K562 (cell line): Measurements from ENCODE around the gene CRELD2. TPM values are rescaled to one million over a fixed set of nuclear protein-coding genes. Genes with fewer than 3 reads are reported as not detected.

Experiments used
- CHD2 ChIP-seq: IDR thresholded peaks from 2 replicates; pipeline ENCODE4 v1.6.1; 2011; ENCODE audit warnings: low read depth, low read length
- ETS2 ChIP-seq: IDR thresholded peaks from 2 replicates; pipeline ENCODE4 v1.6.1; 2016; ENCODE audit warnings: borderline replicate concordance, missing genetic modification characterization, mild to moderate bottlenecking, moderate library complexity, missing compliant biosample characterization; ENCODE audit not compliant: poor library complexity, severe bottlenecking
- MEF2D ChIP-seq: conservative IDR thresholded peaks from 2 replicates; pipeline ENCODE4 v1.6.1; 2016; ENCODE audit warnings: low read depth, missing genetic modification characterization, missing compliant biosample characterization
- RBFOX2 ChIP-seq: fragments of 200-400 bp; formaldehyde crosslinking; IDR thresholded peaks from 2 replicates; pipeline ENCODE4 v1.6.1; 2017; ENCODE audit warnings: low read depth, mild to moderate bottlenecking, low read length, moderate library complexity
- RCOR1 ChIP-seq, 2 experiments: IDR thresholded peaks; 2 replicates each; pipeline ENCODE4 v1.6.1; 2012; ENCODE audit warnings: low read depth in 2 of 2, low read length in 2 of 2, borderline replicate concordance in 1 of 2, improper control_type of control experiment in 1 of 2
- XRCC3 ChIP-seq: fragments of 450-650 bp; IDR thresholded peaks from 2 replicates; pipeline ENCODE4 v1.6.1; 2017; ENCODE audit warnings: mild to moderate bottlenecking, moderate library complexity
- XRCC4 ChIP-seq: IDR thresholded peaks from one replicate; pipeline ENCODE4 v1.6.1; 2011; ENCODE audit not compliant: insufficient read depth, insufficient read length; ENCODE audit errors: extremely low read depth
- YBX1 ChIP-seq: fragments of 450-650 bp; IDR thresholded peaks from 2 replicates; pipeline ENCODE4 v1.7.1; 2016; ENCODE audit warnings: mild to moderate bottlenecking
- ZC3H11A ChIP-seq: IDR thresholded peaks from 2 replicates; pipeline ENCODE4 v1.6.1; 2012; ENCODE audit warnings: low read depth, low read length, improper control_type of control experiment
- polyA plus RNA-seq, 8 experiments: library from polyadenylated mRNA; depleted of rRNA in 4 of 8; stranded (reverse) in 5 of 8; unstranded in 3 of 8; fragments of >200 nt; fragmentation: Nextera tagmentation in 2 of 8; fragmentation: Illumina TruSeq in 1 of 8; extraction: Ambion mirVana in 2 of 8; extraction: Trizol in 1 of 8; gene quantifications; 2 replicates each; pipeline versions ENCODE4 v1.2.1 to v1.2.3, GENCODE V29; 2011 to 2014; ENCODE audit warnings: inconsistent platforms in 1 of 8, missing spikeins in 1 of 8
- total RNA-seq, 7 experiments: library from RNA; depleted of rRNA in 6 of 7; stranded (reverse); fragments of >200 nt in 6 of 7; fragmentation: Illumina TruSeq in 2 of 7; extraction: Trizol in 2 of 7; gene quantifications; 2 replicates each; pipeline versions ENCODE4 v1.2.1 to v1.2.3, GENCODE V29; 2011 to 2021; ENCODE audit warnings: low replicate concordance in 1 of 7
- TF ChIP-seq, protein P1 (sequence below): sonication (generic); formaldehyde crosslinking; IDR thresholded peaks from 2 replicates; pipeline ENCODE4 v1.8.1; 2023; ENCODE audit warnings: mild to moderate bottlenecking, missing genetic modification reagents
- TF ChIP-seq, protein P2 (sequence below): fragments of 450-650 bp; conservative IDR thresholded peaks from 2 replicates; pipeline ENCODE4 v1.6.1; 2016; ENCODE audit warnings: missing genetic modification characterization, low read depth, mild to moderate bottlenecking, control low read depth, missing compliant biosample characterization
- TF ChIP-seq, protein P3 (sequence below): fragments of 250-450 bp; sonication (Bioruptor Pico); IDR thresholded peaks from 2 replicates; pipeline ENCODE4 v1.4.0; 2020
- TF ChIP-seq, protein P4 (sequence below): IDR thresholded peaks from 2 replicates; pipeline ENCODE4 v1.6.1; 2012; ENCODE audit warnings: low read depth, low read length, improper control_type of control experiment, borderline replicate concordance
- TF ChIP-seq, protein P5 (sequence below): sonication (generic); formaldehyde crosslinking; IDR thresholded peaks from 2 replicates; pipeline ENCODE4 v1.8.0; 2022; ENCODE audit warnings: mild to moderate bottlenecking, missing genetic modification reagents

CRELD2 gene
- total and polyA plus RNA-seq, 9 of the 15 experiments (the other 6 are each of a cell fraction or from before 2014, with no cell fraction given) = 0.96 to 25.3 (median 8.8) TPM

DNA sequence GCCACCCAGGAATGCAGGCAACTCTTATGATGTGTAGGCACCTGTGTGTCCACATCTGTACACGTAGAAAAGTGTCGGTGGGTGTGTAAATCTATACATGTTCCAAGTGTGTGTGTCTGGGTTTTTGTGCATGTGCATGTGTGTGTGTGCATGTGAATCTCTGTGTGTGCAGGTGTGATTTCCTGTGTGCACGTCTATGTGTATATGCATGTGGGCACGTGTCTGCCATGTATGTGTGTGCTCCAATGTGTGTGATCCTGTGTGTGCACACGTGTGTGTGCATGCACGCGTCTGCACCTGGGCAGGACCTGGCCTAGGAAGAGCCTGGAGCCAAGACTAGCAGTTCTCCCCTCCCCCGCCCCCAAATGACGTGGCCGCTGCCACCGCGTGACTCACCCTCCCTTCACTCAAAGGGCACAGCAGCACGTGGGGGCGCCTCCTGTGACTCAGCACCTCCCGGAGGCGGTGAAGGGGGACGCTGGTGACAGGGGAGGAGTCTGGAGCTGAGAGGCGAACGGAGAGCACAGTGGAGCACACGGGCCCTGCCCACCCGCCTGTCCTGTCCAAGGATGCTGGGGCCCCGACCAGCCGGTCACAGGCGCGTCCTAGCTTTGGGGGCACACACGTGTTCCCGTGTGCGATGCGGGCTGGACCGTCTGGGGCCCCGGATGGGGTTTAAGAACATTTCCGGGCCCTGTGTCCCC lies 52.2 kb downstream of the CRELD2 start (continued):
- TF ChIP-seq, protein P1, sequence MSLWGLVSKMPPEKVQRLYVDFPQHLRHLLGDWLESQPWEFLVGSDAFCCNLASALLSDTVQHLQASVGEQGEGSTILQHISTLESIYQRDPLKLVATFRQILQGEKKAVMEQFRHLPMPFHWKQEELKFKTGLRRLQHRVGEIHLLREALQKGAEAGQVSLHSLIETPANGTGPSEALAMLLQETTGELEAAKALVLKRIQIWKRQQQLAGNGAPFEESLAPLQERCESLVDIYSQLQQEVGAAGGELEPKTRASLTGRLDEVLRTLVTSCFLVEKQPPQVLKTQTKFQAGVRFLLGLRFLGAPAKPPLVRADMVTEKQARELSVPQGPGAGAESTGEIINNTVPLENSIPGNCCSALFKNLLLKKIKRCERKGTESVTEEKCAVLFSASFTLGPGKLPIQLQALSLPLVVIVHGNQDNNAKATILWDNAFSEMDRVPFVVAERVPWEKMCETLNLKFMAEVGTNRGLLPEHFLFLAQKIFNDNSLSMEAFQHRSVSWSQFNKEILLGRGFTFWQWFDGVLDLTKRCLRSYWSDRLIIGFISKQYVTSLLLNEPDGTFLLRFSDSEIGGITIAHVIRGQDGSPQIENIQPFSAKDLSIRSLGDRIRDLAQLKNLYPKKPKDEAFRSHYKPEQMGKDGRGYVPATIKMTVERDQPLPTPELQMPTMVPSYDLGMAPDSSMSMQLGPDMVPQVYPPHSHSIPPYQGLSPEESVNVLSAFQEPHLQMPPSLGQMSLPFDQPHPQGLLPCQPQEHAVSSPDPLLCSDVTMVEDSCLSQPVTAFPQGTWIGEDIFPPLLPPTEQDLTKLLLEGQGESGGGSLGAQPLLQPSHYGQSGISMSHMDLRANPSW = no peak
- peak; percentile 44 for TF ChIP-seq CHD2
- peak in 1 of 2 experiments; percentile 62; a peak in 2 of 4 replicates for TF ChIP-seq RCOR1 (IDR thresholded peaks at IDR 0.05; ENCODE audit: borderline replicate concordance in 1 of 2, low read depth in 2 of 2, low read length in 2 of 2)
- TF ChIP-seq ETS2 (tag) = no peak
- TF ChIP-seq, protein P2, sequence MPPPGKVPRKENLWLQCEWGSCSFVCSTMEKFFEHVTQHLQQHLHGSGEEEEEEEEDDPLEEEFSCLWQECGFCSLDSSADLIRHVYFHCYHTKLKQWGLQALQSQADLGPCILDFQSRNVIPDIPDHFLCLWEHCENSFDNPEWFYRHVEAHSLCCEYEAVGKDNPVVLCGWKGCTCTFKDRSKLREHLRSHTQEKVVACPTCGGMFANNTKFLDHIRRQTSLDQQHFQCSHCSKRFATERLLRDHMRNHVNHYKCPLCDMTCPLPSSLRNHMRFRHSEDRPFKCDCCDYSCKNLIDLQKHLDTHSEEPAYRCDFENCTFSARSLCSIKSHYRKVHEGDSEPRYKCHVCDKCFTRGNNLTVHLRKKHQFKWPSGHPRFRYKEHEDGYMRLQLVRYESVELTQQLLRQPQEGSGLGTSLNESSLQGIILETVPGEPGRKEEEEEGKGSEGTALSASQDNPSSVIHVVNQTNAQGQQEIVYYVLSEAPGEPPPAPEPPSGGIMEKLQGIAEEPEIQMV = no peak
- TF ChIP-seq, protein P3, sequence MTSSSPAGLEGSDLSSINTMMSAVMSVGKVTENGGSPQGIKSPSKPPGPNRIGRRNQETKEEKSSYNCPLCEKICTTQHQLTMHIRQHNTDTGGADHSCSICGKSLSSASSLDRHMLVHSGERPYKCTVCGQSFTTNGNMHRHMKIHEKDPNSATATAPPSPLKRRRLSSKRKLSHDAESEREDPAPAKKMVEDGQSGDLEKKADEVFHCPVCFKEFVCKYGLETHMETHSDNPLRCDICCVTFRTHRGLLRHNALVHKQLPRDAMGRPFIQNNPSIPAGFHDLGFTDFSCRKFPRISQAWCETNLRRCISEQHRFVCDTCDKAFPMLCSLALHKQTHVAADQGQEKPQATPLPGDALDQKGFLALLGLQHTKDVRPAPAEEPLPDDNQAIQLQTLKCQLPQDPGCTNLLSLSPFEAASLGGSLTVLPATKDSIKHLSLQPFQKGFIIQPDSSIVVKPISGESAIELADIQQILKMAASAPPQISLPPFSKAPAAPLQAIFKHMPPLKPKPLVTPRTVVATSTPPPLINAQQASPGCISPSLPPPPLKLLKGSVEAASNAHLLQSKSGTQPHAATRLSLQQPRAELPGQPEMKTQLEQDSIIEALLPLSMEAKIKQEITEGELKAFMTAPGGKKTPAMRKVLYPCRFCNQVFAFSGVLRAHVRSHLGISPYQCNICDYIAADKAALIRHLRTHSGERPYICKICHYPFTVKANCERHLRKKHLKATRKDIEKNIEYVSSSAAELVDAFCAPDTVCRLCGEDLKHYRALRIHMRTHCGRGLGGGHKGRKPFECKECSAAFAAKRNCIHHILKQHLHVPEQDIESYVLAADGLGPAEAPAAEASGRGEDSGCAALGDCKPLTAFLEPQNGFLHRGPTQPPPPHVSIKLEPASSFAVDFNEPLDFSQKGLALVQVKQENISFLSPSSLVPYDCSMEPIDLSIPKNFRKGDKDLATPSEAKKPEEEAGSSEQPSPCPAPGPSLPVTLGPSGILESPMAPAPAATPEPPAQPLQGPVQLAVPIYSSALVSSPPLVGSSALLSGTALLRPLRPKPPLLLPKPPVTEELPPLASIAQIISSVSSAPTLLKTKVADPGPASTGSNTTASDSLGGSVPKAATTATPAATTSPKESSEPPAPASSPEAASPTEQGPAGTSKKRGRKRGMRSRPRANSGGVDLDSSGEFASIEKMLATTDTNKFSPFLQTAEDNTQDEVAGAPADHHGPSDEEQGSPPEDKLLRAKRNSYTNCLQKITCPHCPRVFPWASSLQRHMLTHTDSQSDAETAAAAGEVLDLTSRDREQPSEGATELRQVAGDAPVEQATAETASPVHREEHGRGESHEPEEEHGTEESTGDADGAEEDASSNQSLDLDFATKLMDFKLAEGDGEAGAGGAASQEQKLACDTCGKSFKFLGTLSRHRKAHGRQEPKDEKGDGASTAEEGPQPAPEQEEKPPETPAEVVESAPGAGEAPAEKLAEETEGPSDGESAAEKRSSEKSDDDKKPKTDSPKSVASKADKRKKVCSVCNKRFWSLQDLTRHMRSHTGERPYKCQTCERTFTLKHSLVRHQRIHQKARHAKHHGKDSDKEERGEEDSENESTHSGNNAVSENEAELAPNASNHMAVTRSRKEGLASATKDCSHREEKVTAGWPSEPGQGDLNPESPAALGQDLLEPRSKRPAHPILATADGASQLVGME (CRISPR knock-in tag) = no peak; the same call in 1 of the 2 replicates
- TF ChIP-seq, protein P4, sequence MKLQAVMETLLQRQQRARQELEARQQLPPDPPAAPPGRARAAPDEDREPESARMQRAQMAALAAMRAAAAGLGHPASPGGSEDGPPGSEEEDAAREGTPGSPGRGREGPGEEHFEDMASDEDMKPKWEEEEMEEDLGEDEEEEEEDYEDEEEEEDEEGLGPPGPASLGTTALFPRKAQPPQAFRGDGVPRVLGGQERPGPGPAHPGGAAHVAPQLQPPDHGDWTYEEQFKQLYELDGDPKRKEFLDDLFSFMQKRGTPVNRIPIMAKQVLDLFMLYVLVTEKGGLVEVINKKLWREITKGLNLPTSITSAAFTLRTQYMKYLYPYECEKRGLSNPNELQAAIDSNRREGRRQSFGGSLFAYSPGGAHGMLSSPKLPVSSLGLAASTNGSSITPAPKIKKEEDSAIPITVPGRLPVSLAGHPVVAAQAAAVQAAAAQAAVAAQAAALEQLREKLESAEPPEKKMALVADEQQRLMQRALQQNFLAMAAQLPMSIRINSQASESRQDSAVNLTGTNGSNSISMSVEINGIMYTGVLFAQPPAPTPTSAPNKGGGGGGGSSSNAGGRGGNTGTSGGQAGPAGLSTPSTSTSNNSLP = no peak
- no peak for TF ChIP-seq XRCC4
- TF ChIP-seq ZC3H11A = no peak
- TF ChIP-seq XRCC3 = no peak
- TF ChIP-seq YBX1 = no peak
- no peak for TF ChIP-seq MEF2D (tag)
- peak; percentile 88 for TF ChIP-seq RBFOX2
- TF ChIP-seq, protein P5, sequence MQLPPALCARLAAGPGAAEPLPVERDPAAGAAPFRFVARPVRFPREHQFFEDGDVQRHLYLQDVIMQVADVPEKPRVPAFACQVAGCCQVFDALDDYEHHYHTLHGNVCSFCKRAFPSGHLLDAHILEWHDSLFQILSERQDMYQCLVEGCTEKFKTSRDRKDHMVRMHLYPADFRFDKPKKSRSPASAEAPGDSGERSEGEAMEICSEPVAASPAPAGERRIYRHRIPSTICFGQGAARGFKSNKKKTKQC = no peak
